Glomerular endothelial cell (primary cell): ENCODE results near the gene PRRC2B. TPM values are rescaled to one million over a fixed set of nuclear protein-coding genes. Genes with fewer than 3 reads are reported as not detected.
"Not testable (repeated sequence)": the region's sequence is repeated elsewhere in the genome, so short reads cannot be mapped to it uniquely, and the experiment has no call there.

Experiments used
- DNase-seq: peaks from one replicate; pipeline ENCODE4 v3.0.0-alpha.2; 2011; ENCODE audit warnings: low read depth, low spot score; ENCODE audit errors: extremely low read depth
- total RNA-seq: library from RNA; depleted of rRNA; stranded (reverse); fragments of >200 nt; gene quantifications from 2 replicates; pipeline ENCODE4 v1.2.3, GENCODE V29; 2015

The PRRC2B gene
- total RNA-seq, 1 donor from 2014 or later: 213 TPM

DNA sequence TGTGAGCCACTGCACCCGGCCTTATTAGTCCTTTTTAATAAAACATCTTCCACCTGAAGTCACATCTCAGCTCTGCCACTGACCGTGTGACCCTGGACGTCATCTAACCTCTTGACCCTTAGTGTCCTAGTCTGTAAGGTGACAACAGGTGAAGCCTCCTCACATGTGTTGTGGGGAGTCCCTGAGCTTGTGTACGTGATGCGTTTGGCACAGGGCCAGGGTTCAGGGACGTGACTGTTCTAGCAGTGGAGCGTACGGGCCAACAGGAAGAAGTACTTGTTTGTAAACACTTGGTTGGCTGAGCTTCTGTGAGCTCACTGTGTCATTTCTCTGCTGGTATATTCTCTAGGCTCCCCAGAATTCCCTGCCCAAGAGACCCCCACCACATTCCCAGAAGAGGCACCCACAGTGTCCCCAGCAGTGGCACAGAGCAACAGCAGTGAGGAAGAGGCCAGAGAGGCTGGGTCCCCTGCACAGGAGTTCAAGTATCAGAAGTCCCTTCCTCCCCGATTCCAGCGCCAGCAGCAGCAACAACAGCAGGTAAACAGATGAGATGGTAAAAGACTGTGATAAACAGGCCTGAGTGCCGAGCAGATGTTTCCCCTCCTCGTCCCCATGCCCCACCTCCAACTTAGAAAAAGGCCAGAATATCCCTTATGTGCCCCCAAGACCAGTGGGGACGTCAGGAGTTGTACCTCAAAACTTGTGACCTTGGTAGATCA is 73.5 kb downstream of the PRRC2B start:
- DNase-seq: no peak

DNA sequence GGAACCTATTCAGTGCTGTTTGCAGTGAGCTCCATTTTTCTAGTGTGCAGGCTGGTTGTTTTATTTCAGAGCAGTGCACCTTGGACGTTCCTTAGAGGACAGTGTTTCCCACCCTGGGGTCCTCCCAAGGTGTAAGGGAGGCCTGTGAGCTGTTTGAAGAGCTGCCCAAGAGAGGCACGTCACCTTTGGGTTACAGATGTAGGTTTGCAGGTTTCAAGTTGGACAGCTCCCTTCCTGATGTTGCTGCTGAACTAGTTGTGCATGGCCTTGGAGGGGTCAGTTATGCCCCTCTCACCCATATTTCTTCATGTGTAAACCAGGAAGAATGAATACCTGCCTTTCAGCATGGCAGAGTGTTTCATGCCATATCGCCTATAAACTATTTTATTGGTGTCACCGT is 74.1 kb downstream of the PRRC2B start:
- no peak for DNase-seq

DNA sequence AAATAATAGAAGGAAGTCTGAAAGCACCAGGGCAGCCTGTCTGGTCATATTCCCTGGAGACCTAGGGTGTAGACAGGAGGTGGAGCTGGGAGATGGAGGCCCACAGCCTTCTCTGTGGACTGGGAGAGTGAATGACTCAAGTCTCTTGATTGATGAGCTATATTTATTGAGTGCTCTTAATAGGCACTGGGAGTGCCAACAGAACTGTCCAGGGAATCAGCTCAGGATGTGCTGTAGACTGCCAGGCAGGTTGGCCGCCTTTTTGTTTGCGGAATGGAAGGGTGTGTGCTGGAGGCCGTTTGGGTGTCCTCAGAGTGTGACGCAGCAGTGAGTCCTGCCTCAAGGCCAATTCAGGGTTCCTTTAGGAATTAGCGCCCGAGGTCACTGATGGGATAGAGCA is 75.5 kb downstream of the PRRC2B start:
- no peak for DNase-seq

DNA sequence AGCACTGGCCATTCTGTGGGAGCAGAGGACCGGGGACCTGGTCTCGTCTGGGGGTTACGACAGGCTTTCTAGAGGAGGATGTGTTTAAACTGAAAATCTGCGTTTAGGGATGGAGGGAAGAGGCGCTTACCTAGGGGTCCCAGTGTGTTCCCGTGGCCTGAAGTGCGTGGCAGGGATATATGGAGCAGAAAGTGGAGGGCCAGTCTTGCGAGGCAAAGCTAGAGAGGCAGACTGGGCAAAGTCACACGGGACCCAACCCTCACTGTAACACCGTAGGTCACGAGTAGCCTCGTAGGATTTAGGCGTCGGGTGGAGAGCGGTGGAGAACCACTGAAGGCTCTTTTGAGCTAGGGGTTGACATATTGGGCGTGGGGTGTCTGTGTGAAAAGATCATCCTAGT is 76.1 kb downstream of the PRRC2B start:
- no peak for DNase-seq

DNA sequence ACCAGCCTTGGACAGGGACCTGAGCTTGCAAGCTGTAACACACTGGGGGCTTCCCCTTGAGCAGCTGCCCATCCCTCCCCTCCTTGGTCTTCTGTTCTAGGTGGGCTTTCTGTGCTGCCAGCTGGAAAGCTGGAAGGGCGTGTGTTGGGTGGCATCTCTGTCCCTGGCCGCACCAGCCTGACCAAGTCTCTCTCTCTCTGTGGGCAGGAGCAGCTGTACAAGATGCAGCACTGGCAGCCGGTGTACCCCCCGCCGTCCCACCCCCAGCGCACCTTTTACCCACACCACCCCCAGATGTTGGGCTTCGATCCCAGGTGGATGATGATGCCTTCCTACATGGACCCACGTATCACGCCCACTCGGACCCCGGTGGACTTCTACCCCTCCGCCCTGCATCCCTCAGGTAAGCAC is 76.7 kb downstream of the PRRC2B start:
- DNase-seq: no peak

DNA sequence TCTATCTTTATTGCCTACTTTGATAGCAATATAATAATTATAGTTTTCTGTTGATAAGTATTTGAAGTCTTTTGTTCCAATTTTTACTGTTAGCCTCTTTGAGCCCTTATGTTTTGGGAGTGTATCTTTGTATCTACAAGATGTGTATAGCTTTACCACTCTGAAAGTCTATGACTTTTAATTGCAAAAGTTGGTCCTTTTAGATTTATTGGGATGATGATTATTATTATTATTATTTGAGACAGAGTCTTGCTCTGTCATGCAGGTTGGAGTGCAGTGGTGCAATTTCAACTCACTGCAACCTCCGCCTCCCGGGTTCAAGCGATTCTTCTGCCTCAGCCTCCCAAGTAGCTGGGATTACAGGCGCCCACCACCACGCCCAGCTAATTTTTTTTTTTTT is 78.2 kb downstream of the PRRC2B start:
- DNase-seq: not testable (repeated sequence)

DNA sequence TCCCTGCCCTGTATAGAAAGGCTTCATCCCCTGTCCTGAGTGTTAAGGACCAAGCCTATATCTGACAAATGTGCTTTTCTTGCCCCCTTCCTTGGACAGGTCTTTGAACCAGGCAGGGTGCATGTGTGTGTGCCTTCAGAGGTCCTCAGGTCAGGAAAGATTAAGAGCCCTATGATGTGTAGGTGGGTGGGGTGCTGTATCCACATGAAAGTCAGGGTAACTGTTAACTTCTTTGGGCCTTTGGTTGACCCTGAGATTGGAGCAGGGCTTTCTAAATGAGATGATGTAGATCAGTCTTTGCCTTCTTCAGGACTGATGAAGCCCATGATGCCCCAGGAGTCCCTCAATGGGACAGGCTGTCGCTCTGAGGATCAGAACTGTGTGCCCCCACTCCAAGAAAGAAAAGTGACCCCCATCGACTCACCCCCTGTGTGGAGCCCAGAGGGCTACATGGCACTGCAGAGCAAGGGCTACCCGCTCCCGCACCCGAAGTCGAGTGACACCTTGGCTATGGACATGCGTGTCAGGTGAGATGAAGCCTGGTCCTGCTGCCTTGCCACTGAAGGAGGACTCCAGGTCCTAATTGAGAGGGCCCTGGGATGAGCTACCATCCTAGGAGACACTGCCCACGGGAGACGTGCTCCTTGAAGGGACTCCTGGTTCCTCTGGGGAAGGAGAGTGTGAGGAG is 79.5 kb downstream of the PRRC2B start:
- no peak for DNase-seq

DNA sequence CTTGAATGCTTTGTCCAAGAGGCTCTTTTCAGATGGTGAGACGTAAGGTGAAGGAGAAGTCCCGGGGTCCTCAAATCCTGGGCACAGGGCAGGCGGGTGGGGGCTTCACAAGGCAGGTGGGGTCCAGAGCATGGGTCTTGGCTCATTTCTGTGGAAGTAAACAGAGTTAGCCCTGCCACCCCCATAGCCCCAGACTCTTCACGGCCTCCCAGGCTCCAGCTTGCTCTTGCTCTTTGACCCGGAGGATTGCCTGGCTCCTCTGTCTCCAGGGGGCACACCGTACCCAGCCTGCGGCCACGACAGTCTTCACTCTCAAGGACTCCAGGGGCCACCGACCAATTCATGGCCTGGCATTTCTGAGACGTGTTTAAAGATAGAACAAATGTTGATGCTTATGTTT is 80.0 kb downstream of the PRRC2B start:
- DNase-seq: no peak

DNA sequence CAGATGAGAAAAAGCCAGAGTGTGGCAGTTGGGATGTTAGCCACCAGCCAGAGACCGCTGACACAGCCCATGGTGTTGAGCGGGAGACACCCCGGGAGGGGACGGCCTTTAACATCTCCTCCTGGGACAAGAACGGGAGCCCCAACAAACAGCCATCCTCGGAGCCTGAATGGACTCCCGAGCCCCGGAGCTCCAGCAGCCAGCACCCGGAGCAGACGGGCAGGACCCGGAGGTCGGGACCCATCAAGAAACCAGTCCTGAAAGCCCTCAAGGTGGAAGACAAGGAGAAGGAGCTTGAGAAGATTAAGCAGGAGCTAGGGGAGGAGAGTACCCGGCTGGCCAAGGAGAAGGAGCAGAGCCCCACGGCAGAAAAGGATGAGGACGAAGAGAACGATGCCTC is 80.8 kb downstream of the PRRC2B start:
- DNase-seq: no peak

DNA sequence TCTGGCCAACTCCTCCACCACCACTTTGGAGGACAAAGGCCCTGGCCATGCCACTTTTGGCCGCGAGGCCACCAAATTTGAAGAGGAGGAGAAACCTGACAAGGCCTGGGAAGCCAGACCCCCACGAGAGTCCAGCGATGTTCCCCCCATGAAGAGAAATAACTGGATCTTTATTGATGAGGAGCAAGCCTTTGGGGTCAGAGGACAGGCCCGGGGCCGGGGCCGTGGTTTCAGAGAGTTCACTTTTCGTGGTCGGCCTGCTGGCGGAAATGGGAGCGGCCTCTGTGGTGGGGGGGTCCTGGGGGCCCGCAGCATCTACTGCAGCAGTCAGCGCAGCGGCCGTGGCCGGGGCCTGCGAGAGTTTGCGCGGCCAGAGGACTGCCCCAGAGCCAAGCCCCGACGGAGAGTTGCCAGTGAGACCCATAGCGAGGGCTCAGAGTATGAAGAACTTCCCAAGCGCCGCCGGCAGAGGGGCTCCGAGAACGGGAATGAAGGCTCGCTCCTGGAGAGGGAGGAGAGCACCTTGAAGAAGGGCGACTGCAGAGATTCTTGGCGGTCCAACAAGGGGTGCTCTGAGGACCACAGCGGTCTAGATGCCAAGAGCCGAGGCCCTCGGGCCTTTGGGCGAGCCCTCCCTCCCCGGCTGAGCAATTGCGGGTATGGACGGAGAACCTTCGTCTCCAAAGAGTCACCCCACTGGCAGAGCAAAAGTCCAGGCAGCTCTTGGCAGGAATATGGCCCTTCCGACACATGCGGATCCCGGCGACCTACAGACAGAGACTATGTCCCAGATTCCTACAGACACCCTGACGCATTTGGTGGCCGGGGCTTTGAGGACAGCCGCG is 81.4 kb downstream of the PRRC2B start:
- no peak for DNase-seq

DNA sequence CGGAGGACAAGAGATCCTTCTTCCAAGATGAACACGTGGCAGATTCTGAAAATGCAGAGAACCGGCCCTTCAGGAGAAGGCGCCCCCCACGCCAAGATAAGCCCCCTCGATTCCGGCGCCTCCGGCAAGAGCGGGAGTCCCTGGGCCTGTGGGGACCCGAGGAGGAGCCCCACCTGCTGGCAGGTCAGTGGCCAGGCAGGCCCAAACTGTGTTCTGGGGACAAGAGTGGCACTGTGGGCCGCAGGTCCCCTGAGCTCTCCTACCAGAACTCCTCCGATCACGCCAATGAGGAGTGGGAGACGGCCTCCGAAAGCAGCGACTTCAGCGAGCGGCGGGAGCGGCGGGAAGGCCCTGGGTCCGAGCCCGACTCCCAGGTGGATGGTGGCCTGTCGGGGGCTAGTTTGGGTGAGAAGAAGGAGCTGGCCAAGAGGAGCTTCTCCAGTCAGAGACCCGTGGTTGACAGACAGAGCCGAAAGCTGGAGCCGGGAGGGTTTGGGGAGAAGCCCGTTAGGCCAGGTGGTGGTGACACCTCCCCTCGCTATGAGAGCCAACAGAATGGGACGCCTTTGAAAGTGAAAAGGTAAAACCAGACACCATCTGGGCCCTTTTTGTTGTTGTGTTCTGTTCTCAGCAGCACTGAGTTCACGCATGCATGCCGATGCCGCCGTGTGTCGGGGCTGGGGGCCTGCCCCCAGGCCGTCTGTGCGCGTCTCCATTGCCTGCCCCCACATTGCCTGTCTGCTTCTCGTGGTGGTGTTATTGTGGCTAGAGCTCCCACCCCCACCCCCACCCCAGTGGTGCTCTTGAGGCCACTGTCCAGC is 82.3 kb downstream of the PRRC2B start:
- DNase-seq: no peak

DNA sequence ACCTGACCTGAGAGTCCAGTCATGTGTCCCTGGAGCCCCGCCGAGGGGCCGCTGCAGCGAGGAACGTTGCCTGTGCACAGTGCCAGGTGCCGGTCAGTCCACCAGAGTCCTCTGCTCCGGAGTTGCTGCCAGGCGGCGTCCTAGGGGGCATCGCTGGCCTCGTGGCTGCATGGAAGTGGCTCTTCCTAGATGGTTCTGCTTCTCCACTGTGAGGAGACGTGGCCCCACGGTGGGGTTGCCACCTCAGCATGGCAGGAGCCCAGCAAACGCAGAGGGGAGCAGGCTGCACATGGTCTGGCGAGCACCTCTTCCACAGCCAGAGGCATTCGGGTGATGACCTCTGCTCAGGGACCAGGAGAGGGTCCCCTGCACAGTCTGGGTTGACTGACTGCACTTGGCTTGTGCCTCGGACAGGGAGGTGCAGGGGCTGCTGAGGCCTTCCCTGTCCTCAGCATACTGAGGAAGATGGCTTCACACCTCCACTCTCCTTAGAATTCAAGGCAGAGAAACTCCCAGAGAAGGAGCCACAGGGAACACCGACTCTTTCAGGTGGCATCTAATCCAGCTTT is 83.0 kb downstream of the PRRC2B start:
- DNase-seq: no peak

DNA sequence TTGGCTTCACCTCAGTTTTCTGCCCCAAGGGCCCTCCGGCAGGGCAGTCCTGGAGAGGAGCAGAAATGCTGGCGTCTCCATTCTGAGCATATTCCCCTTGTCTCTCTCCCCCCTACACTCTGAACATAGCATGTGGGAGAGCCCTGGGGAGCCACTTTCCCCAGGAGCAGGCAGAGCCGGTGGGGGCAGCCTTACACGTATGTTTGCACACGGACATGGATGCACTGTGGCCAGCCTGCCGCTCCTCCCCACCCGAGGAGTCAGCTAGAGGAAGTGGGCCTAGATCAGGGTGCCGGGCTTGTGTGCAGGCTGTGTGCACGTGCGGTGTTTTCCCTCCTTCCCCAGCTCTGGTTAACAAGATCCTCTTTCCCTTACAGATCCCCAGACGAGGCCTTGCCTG is 83.5 kb downstream of the PRRC2B start:
- no peak for DNase-seq

DNA sequence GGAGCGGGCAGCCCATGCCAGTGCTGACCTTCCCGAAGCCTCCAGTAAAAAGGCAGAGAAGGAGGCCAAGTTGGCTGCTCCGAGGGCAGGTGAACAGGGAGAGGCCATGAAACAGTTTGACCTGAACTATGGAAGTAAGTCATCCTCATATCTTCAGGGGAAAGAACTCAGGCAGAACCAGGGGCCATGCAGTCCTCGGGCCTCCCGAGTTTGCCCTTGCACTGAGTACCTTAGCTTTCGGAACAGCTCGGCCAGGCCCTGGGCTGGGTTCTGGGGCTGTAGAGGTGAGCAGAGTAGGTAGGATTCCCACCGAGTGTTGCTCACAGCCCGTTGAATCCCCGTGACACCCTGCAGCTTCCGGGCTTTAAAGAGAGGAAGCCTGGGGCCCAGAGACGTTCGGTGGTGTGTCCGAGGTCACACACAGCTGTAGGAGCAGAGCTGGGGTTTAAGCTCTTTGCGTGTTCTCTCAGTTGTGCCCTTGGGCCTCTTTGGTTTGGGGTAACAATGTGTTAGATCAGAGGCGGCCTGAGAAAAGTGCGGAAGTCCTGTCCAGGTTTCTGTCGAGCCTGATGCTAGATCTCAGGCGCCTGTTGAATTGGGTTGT is 84.0 kb downstream of the PRRC2B start:
- DNase-seq: no peak

DNA sequence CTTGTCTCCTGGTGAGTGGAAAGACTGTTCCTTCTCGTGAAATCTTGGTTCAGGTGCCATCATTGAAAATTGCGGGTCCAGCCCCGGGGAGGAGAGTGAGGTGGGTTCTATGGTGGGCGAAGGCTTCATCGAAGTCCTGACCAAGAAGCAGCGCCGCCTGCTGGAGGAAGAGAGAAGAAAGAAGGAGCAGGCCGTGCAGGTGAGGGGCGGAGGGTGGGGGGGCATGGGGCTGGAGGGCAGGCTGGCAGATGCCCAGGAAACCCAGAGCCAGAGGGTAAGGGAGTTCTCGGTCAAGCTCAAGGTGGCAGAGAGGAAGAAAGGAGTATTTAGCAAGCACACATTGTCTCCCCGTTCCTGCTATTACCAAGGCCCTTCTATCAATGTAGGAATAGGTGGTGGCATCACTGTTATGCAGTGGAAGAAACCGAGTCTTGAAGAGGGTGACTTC is 84.6 kb downstream of the PRRC2B start:
- no peak for DNase-seq

DNA sequence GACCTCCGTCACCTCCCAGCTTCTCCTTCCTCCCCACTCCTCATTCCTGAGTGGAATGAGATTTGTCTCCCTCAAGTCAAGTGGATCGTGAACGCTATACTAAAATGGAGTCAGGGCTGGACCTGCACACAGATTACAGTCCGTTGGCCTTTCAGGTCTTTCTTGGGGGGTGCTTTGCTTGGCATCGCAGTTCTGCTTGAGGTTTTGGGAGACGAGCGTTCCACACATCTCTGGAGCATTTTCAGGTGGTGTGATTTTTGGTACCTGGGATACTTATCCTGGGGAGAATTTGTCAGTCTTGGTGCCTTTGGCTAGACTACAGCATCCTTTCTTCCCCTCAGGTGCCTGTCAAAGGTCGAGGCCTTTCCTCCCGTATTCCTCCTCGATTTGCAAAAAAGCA is 85.0 kb downstream of the PRRC2B start:
- no peak for DNase-seq

DNA sequence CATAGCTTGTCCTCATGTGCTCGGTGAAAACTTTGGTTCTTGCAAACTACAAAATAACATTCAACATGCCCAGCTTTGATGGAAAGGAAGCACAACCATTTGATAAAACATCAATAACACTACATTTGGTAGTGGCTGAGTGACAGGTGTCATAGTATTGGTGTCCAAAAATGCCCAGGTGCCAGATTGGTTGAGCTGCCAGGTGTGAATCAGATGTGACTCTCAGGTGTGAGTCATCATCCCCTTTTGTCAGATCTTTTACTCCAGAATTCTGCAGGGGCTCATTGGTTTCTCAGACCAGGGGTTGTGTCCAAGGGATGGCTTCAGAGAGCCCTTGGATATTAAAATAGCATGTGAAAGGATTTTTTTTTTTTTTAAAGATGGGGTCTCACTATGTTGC is 86.4 kb downstream of the PRRC2B start:
- DNase-seq: no peak

DNA sequence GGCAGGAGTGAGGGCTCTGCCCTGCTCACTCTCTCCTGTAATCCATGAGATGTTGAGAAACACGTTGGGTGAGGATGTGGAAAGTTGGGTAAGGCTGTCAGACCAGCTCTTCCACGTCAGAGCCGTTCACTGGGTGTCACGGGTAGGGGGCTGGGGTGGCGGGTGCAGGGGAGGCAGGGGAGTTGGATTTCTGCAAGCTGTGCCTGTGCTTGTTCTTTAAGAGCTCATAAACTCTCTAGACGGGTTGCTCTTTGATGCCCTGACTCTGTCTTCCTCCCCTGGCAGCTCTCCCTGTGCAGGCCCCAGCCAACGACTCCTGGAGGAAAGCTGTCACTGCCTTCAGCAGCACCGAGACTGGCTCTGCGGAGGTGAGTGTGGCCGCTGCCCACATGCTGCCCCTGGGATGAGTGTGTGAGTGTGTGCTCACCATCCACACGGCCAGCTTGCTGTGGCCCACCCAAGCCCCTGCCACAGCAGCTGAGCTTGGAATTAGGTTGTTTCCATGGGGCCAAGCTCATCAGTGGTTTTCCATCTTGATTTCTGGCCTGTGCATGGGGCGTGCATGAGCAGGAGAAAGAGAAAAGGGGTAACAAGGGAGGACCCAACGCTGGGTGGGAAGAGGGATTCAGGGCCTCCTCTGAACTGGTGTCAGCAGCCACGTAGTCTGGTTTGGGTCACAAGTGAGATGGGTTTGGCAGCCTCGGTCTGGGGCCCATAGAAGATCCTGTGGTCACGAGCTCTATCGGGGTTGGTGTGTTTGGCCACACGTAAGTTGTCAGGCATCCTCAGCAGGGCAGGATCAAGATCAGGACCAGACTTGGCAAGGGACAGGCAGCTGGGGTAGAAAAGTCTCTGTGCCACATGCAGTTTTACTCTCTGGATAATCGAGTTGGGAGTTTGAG is 87.8 kb downstream of the PRRC2B start:
- DNase-seq: no peak
